Lower leg skin (tissue), 3 donors: ENCODE results near the gene GRHL3.

Experiments used
- POLR2A ChIP-seq, 2 donors: fragments of 450-650 bp; IDR thresholded peaks; one replicate each; pipeline ENCODE4 v1.6.1; 2016 to 2017; ENCODE audit warnings: antibody characterized with exemption in 2 of 2, mild to moderate bottlenecking in 1 of 2, moderate library complexity in 1 of 2
- TF ChIP-seq, protein P1 (sequence below), 3 donors: fragments of 450-650 bp; IDR thresholded peaks; one replicate each; pipeline ENCODE4 v1.5.1; 2016; ENCODE audit warnings: antibody characterized with exemption in 3 of 3, mild to moderate bottlenecking in 3 of 3, moderate library complexity in 2 of 3

DNA sequence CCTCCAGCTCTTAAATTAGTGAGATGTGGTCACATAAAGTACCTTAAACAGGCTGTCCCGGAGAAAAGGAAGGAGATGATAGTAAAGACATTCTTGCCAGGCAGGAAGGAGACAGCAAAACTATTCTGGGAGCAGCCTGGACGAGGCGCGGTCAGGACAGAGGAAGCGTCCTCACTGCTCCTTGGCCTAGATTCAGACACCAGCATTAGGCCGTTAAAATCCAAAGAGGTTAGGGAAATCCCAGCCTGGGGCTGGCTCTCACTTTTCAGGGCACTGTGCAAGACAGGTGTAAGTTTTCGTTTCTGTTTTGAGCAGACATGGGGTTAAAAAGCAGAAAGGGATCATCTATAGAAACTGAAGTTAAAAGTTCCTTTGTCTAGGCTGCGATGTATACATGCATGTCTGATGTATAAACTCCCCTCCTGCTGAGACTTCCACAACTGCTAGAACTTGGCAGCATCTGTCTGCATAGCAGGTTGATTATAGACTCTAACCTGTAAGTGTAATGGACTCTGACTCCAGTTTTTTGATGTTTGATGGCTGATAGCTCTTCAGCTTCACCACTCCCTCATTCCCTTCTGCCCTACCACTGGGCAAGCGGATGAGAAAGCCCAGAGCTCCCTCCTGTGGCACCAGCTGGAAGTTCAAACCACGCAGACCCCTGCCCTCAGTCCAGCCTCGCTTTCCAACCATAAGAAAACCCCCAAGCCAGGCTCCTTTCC lies 72.9 kb downstream of the GRHL3 start:
- TF ChIP-seq, protein P1, sequence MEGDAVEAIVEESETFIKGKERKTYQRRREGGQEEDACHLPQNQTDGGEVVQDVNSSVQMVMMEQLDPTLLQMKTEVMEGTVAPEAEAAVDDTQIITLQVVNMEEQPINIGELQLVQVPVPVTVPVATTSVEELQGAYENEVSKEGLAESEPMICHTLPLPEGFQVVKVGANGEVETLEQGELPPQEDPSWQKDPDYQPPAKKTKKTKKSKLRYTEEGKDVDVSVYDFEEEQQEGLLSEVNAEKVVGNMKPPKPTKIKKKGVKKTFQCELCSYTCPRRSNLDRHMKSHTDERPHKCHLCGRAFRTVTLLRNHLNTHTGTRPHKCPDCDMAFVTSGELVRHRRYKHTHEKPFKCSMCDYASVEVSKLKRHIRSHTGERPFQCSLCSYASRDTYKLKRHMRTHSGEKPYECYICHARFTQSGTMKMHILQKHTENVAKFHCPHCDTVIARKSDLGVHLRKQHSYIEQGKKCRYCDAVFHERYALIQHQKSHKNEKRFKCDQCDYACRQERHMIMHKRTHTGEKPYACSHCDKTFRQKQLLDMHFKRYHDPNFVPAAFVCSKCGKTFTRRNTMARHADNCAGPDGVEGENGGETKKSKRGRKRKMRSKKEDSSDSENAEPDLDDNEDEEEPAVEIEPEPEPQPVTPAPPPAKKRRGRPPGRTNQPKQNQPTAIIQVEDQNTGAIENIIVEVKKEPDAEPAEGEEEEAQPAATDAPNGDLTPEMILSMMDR (IDR thresholded peaks at IDR 0.05) = peak in 1 of 3 donors; percentile 49
- no peak for TF ChIP-seq POLR2A (IDR thresholded peaks at IDR 0.05)
